ENCODE data around the gene RXRG. TPM values are rescaled to one million over a fixed set of nuclear protein-coding genes. Genes with fewer than 3 reads are reported as not detected.

The RXRG gene
- total and polyA plus RNA-seq, 8 donors: 0.32 to 10.4 (median 1.3) TPM

- no peak overlapping the region for H3K27ac ChIP-seq
Measured at GRCh38 chr1:165392634-165393571, 52.0 kb downstream of the RXRG start.

DNA sequence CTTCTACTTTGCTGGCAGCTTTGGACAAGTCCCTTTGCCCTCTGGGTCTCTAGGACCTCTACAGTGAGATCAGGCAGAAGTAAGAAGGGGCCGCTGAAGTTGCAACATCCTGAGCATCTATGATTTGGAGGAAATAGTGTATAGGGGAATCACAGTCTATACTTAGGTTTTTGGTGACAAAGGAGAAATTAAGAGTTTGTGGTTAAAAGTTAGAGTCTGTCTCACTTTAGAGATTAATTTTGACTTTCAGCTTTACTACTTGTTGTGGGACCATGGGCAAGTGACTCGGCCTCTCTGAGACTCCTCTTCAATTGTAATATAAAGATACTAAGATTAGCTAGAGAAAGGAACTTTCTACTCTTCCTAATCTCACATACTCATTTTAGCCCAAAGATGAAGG lies 55.3 kb downstream of the RXRG start:
- ATAC-seq: no peak
- Histone ChIP-seq H3K36me3 (no peaks in the 10 kb centered on the region), H3K27me3 (no peaks in the 10 kb centered on the region), H3K4me3 (no peak overlapping the region), H3K27ac (no peak overlapping the region), H3K9me3 (no peaks in the 10 kb centered on the region), H3K4me1 (no peaks in the 10 kb centered on the region)
- WGBS, 2 donors: 71 to 72% methylated on average over 2 of the region's 2 CpGs
- no peak for TF ChIP-seq CTCF (IDR thresholded peaks at IDR 0.05)
- intact Hi-C loops (cut with DNase I): loop anchor here in 1 of 3 donors (5.0 kb wide), 1 partner anchor 198 kb away; no protein-coding TSS in a partner anchor
- DNase-seq: no peak
- no peak for FAIRE-seq

More at GRCh38 chr1:165392634-165393571, 52.0 kb downstream of the RXRG start:
- intact Hi-C loops (cut with DNase I): loop anchor here in 1 of 3 donors (5.0 kb wide), 1 partner anchor 194 kb away; no protein-coding TSS in a partner anchor
- Histone ChIP-seq H3K36me3 (no peaks in the 10 kb centered on the region), H3K4me3 (peak overlapping the region in 1 of 4 donors; percentile 7), H3K4me1 (no peaks in the 10 kb centered on the region), H3K9me3 (no peaks in the 10 kb centered on the region), H3K27me3 (no peaks in the 10 kb centered on the region)
- peak; percentile 53 to 87 (median 74) for DNase-seq
- peak; percentile 85 to 91 (median 88) for TF ChIP-seq CTCF (IDR thresholded peaks at IDR 0.05)
- 13 to 15% methylated on average over 19 of the region's 19 CpGs for WGBS, 2 donors
- peak; percentile 80 to 99 (median 95) for ATAC-seq
- FAIRE-seq: no peak

GRCh38 chr1:165387961-165388360 lies 57.0 kb downstream of the RXRG start:
- H3K36me3 ChIP-seq: no peaks in the 10 kb centered on the region
- ATAC-seq: no peak
- intact Hi-C loops (cut with DNase I): no loop called here

GRCh38 chr1:165387505-165387904 lies 57.4 kb downstream of the RXRG start:
- DNase-seq (no peak), ATAC-seq (no peak), FAIRE-seq (no peak)
- Histone ChIP-seq H3K4me1 (no peaks in the 10 kb centered on the region), H3K27ac (no peak overlapping the region), H3K4me3 (no peak overlapping the region), H3K36me3 (no peaks in the 10 kb centered on the region), H3K27me3 (no peaks in the 10 kb centered on the region), H3K9me3 (no peaks in the 10 kb centered on the region)
- TF ChIP-seq CTCF (IDR thresholded peaks at IDR 0.05): no peak
- intact Hi-C loops (cut with DNase I): no loop called here
- WGBS, 2 donors: 73 to 78% methylated on average over 2 of the region's 2 CpGs

More at GRCh38 chr1:165387961-165388360, 57.0 kb downstream of the RXRG start:
- no peak for TF ChIP-seq CTCF (IDR thresholded peaks at IDR 0.05)
- no peak overlapping the region for H3K4me3 ChIP-seq
- no peaks in the 10 kb centered on the region for H3K4me1 ChIP-seq
- 42 to 49% methylated on average over 2 of the region's 2 CpGs for WGBS, 2 donors
- H3K27ac ChIP-seq: no peak overlapping the region
- DNase-seq (no peak), FAIRE-seq (no peak)
- no peaks in the 10 kb centered on the region for H3K9me3 ChIP-seq
- no peaks in the 10 kb centered on the region for H3K27me3 ChIP-seq

Data from pancreas (tissue), 10 donors.